Activated CD8-positive, alpha-beta memory T cell treated with anti-CD3 and anti-CD28 coated beads for 24 hours (primary cell): ENCODE data around the gene SLC34A1.
"Not testable (repeated sequence)": the region's sequence is repeated elsewhere in the genome, so short reads cannot be mapped to it uniquely, and the experiment has no call there.

Source experiments
- DNase-seq: peaks from one replicate; pipeline ENCODE4 v3.0.0-alpha.2; 2020

SLC34A1 gene

GRCh38 chr5:177355868-177356168 is 28.4 kb upstream of the SLC34A1 start:
- DNase-seq: no peak

DNA sequence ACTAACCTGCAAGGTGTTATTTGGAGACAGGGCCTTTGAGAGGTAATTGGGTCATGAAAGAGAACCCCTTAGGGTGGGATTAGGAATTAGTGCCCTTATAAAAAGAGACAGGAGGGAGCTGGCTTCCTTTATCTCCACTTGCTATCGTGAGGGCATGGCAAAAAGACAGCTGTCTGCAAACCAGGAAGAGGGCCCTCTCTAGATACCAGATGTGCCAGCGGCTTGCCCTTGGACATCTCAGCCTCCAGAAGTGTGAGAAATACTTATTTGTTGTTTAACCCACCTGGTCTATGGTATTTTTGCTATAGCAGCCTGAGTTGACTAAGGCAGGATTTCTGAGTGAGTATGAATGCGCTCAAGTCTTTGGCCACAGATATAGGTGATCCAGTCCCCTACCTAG is 27.5 kb upstream of the SLC34A1 start:
- no peak for DNase-seq

DNA sequence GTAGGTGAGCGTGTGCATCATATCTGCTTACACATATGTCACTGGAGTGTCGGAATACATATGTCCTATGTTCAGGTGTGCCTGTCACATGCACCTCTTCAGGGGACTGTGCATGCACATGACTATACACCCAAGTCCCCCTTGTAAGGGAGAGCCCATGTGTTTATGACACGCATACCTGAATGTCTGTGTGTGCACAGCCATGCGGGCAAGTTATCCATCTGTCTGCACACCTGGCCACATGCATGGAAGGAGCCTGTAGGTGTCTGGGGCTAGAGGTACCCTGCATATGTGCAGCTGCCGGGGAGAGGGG is 27.1 kb upstream of the SLC34A1 start:
- no peak for DNase-seq

DNA sequence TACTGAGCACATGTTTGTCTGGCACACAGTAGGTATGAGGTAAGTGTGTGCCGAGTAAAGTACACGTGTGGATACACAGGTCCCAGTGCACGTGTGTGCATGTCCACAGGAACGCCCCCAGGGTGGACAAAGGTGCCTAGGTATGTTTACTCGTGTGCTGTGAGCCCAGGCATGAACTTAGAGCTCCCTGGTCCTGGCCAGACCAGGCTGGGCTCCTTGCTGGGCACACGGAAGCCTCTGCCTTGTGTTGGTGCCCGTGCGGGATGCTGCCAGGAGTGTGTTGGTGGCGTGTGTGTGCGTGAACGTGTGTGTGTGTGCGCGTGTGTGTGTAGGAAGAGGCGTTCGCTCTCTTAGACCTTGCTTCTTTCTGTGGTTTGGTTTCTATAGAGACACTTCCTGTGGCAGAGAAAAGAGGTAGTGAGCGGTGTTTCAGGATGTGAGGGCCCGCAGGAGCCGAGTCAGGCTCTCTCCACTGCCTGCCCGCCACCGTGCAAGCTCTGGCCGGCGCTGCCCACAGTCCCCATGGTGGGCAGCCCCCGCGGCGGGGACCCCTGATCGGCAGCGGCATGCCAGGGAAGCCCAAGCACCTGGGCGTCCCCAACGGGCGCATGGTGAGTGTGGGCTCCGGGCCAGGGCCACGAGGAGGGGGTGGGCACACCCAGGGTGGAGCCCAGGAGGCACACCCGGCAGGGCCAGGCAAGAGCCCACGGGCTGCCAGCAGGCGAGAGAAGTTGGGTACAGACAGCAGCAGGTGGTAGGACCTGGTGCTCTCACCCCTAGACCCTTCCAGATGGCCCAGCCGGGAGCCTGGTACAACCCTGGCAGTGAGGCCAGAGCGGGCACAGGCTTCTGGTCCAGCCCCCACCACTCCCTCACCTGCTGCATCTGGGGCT is 26.5 kb upstream of the SLC34A1 start, which contains the start of gene RGS14:
Gene RGS14, plus strand, starts transcription at position 466 of the 893 bp plus-strand sequence. Its CDS starts 101 bp downstream, at position 567.
- DNase-seq: peak; percentile 86

DNA sequence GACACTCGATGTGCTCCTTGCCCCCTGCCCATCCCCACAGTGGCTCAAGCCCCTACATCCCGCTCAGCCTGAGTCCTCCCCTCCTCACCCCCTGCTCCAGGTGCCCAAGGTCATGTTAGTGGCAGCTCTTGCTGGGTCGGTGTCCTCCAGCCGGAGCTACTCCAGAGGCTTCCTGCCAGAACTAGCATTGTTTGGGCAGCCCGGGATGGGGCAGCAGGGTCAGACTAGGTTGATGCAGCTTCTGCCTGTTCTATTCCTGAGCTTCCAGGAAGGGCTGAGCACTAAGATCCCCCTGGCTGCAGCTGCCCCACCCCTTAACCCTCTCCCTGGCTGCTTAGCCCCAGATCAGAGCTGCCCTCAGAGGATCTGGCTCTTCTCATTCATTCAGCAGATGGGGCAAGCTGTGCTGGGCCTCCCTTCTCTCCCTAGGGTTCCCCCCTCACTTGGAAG is 25.8 kb upstream of the SLC34A1 start:
- no peak for DNase-seq

DNA sequence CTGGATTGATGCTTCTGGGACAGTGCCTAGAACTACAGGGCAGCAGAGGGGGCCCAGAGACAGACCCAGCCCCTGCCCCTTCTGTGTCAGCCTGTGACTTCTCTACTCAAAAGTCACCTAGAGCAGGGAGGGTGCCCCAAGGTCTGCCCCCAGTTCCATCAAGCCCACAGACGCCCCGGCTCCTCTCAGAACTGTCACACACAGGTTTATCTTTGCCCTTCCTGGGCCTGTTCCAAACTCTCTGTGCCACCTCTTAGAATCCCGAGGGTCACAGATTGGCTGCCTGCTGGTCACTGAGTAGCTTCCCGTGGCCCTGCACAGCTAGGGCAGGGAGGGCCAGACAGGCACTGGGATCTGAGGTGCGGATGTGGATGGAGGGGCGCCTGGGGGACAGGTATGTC is 24.8 kb upstream of the SLC34A1 start:
- no peak for DNase-seq

- no peak for DNase-seq
Measured at GRCh38 chr5:177359860-177360259, 24.4 kb upstream of the SLC34A1 start.

DNA sequence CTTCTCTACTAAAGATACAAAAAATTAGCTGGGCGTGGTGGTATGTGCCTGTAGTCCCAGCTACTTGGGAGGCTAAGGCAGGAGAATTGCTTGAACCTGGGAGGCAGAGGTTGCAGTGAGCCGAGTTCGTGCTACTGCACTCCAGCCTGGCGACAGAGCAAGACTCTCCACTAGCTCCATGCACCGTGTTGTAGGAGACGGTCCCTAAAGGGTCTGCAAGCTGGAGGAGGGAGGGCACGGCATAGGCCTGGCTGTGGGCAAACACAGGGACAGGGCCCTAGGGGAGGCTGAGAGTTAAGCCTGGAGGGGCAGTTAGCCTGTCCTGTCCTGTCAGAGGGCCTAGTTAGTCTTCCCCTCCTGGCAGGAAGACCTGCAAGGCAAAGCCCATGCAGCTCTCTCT is 23.5 kb upstream of the SLC34A1 start:
- not testable (repeated sequence) for DNase-seq

DNA sequence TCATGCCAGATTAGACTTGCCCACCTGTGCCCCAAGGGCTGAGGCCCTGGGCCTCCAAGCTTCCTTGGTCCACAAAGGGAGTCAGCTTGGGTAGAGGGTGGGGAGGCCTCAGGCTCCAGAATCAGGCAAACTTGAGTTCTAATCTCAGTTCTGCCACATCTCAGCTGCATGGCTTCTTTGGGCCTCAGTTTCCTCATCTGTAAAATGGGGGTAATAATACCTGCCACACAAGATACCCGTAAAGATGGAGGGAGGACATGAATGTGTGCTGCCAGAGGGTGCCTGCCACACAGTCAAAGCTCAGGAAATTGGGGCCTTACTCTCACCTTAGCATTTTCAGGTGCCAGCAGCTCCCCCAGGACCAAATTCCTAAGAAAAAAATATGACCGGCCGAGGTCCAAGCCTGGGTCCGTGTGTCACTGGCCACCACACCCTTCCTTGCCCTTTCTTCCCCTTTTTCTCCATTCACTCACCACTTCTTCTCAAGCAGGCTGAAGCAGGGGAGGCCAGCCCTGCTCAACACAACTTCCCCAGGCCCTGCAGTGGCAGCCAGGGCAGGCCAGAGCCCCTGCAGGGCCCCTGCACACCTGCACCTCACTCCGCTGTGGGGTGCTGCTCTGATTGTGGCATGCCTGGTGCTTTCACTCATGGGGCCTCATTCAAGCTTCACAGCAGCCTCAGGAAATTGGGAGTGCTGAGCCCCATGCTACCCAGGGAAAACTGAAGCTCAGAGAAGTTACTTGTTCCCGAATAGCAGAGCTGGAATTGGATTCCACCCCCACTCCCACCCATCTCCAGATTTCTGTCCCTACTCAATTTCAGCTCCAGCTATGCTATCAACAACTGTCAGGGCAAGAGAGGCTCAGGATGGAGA is 22.6 kb upstream of the SLC34A1 start:
- no peak for DNase-seq

DNA sequence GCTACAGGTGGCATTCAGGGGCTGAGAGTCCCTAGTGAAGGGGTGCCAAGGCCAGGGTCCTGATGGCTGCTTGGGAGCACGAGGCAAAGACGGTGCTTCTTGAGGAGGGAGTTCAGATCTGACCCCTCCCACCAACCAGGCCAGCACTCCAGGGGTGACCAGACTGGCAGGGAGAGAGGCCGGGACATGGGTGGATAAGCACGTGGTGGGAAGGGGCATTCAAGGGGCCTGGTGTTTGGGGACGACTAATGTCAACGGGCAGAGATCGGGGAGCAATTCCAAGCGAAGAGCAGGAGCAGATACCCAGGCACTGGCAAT is 22.0 kb upstream of the SLC34A1 start:
- DNase-seq: no peak

GRCh38 chr5:177362610-177363507 is 21.4 kb upstream of the SLC34A1 start:
- peak; percentile 89 for DNase-seq

DNA sequence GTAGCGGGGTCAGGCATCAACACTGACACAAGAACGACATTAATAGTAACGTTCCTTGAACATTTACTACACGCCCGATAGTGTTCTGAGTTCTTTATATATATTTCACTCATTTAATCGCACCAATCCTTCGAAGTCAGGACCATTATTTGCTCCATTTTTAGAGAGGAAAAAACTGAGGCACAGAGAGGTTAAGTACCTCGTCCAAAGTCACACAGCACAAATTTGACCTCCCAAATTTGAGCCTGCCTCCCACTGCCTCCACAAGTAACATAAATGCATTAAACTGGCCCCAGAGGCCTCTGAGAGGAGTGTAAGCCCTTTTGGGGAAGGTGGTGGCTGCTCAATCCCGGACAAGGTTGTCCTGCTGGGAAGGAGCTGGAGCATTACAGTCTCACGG is 20.7 kb upstream of the SLC34A1 start:
- DNase-seq: no peak

GRCh38 chr5:177364159-177364962 is 19.9 kb upstream of the SLC34A1 start:
- DNase-seq: no peak

- DNase-seq: no peak
Measured at GRCh38 chr5:177365845-177366527, 18.2 kb upstream of the SLC34A1 start.

DNA sequence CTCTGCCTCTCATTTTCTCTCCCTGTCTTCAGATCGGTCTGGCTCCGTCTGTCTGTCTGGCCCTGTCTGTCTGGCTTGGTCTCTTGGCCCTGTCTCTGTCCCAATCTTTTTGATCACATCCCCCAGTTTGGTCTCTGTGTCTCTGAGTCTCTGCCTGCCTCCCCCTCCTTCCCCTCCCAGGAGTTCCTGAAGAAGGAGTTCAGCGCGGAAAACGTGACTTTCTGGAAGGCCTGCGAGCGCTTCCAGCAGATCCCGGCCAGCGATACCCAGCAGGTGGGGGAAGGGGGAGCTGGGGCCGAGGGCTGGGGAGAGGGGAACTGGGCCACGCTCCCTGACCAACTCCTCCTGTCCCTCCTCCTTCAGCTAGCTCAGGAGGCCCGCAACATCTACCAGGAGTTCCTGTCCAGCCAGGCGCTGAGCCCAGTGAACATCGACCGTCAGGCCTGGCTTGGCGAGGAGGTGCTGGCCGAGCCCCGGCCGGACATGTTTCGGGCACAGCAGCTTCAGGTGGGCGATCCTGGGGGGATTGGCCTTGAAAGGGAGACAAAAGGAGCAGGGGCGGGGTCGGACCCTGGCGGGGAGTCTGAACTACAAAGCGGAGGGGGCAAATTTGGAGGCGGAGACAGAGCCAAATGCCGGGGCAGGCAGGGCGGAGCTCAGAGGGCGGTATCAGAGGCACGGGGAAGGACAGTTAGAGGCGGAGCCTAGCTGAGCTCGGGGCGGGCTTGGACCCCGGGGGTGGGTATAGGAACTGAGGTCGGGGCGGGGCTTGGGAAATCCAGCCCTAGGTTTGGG is 17.5 kb upstream of the SLC34A1 start:
- DNase-seq: no peak

GRCh38 chr5:177367323-177367848 is 16.8 kb upstream of the SLC34A1 start:
- DNase-seq: no peak

- DNase-seq: no peak
Measured at GRCh38 chr5:177367981-177368868, 16.0 kb upstream of the SLC34A1 start.

DNA sequence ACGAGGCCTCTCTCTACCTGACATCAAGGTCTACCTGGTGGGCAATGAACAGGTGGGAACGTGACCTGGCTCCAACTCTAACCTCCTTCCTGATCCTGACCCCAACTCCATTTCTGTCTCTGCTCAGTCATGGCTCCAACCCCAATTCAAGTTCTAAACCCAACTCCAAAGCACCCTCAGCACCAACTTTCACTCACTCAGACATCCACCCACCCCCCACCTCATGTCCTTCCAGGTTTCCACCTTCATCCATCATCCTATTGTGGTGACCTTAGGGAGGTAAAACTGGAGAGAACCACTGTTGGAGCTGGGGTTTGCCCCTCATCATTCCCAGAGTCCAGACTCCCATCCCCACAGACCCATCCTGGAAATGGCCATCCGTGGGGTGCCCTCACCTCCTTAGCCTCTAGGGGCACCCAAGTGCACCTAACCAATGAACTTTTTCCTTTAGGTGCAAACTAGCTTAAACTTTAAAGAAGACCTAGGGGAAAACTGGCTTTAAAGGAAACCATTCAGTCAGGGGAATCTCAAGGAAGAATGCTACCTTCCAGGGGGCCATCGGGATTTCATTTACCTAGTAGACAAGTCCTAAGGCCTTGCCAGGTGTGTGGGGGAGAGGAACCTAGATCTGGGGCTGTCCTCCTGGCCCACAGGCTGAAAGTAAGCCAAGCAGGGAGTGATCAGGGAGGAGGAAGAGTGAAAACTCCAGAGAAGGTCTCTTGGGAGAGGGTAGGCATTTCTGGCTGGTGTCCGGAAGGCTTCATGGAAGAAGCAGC is 15.2 kb upstream of the SLC34A1 start:
- DNase-seq: no peak
